Measurements from ENCODE around the gene TMEM185A. TPM values are rescaled to one million over a fixed set of nuclear protein-coding genes. Genes with fewer than 3 reads are reported as not detected.
"Not testable (repeated sequence)": the region's sequence is repeated elsewhere in the genome, so short reads cannot be mapped to it uniquely, and the experiment has no call there.

Gene TMEM185A
- total RNA-seq, 2 experiments from 2014 or later: 20.4 to 32.2 TPM

DNA sequence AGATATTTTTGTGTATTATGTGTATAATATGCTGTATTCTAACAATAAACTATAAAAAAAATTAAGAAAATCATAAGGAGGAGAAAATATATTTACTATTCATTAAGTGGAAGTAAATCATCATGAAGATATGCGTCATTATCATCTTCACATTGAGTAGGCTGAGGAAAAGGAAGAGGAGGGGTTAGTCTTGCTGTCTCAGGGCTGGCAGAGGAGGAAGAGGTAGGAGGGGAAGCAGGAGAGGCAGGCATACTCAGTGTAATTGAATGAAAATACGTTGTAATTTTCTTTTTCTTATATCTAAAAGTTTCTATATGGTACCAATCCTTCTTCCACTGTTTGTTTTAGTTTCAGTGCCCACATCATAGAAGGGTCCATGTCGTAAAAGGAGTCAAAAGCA, 9.8 kb upstream of the TMEM185A start:
- H3K4me1 Mint-ChIP-seq: no peaks in the 10 kb centered on the region
- no peak overlapping the region for H3K4me3 Mint-ChIP-seq
- no peak for ATAC-seq
- no peak overlapping the region for H3K27ac Mint-ChIP-seq
- H3K9me3 Mint-ChIP-seq (ENCODE audit: low read depth): no peaks in the 10 kb centered on the region
- peaks cover 9% of the 10 kb centered on the region for H3K27me3 Mint-ChIP-seq
- CTCF ChIA-PET: no interaction called here
- no peak for DNase-seq
- H3K36me3 Mint-ChIP-seq: no peaks in the 10 kb centered on the region

DNA sequence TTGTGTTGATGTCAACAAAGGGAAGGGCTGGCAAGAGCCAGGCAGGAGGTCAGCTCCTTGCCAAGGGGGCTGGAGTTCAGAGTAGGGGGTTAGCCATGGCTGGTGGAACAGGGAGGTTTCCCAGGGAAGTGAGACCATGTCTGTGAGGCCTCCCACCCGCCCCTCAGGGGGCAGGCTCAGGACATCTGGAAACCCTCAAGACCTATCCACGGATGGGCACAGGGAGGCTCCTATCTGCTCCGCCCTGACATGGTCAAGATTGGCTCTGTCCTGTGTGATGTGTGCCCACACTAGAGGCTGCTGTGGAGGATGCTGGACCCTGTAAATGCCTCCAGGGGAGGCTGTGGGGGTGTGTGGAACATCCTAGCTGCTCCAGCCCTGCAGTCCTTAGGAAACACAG, 8.0 kb upstream of the TMEM185A start:
- Mint-ChIP-seq H3K9me3 (ENCODE audit: low read depth) (no peaks in the 10 kb centered on the region), H3K4me3 (no peak overlapping the region), H3K27me3 (peaks cover 4% of the 10 kb centered on the region), H3K36me3 (no peaks in the 10 kb centered on the region), H3K27ac (no peak overlapping the region), H3K4me1 (no peaks in the 10 kb centered on the region)
- CTCF ChIA-PET: no interaction called here
- no peak for ATAC-seq
- DNase-seq: no peak

GRCh38 chrX:149638860-149639259, 7.3 kb upstream of the TMEM185A start:
- CTCF ChIA-PET: no interaction called here
- H3K27ac Mint-ChIP-seq: no peak overlapping the region
- no peaks in the 10 kb centered on the region for H3K36me3 Mint-ChIP-seq
- no peaks in the 10 kb centered on the region for H3K9me3 Mint-ChIP-seq (ENCODE audit: low read depth)
- H3K27me3 Mint-ChIP-seq: peaks cover 3% of the 10 kb centered on the region
- H3K4me1 Mint-ChIP-seq: no peaks in the 10 kb centered on the region
- no peak for ATAC-seq
- H3K4me3 Mint-ChIP-seq: no peak overlapping the region
- no peak for DNase-seq

DNA sequence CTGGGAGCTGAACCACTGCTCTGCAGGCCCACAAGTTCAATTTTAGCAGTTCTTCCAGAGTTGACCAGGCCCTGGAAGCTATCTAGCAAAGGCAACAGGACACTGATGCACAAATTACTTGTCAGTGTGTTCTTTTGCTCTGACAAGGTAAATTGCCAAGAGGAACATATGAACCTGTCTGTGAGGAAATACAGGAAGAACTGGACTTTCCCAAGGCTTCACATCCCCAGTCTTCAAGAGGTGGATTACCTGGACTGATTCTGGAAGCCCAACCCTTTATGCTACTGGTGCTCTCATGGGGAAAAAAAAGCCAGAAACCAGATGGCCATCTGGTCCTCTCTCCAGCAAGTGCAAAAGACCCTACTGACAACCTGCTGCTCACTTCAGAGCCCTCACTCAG, 1.9 kb upstream of the TMEM185A start:
- no peaks in the 10 kb centered on the region for H3K9me3 Mint-ChIP-seq (ENCODE audit: low read depth)
- H3K27ac Mint-ChIP-seq: no peak overlapping the region
- ATAC-seq: no peak
- peaks cover 2% of the 10 kb centered on the region for H3K36me3 Mint-ChIP-seq
- DNase-seq: no peak
- H3K27me3 Mint-ChIP-seq: no peaks in the 10 kb centered on the region
- H3K4me3 Mint-ChIP-seq: no peak overlapping the region
- CTCF ChIA-PET: no interaction called here
- peaks cover 26% of the 10 kb centered on the region for H3K4me1 Mint-ChIP-seq

DNA sequence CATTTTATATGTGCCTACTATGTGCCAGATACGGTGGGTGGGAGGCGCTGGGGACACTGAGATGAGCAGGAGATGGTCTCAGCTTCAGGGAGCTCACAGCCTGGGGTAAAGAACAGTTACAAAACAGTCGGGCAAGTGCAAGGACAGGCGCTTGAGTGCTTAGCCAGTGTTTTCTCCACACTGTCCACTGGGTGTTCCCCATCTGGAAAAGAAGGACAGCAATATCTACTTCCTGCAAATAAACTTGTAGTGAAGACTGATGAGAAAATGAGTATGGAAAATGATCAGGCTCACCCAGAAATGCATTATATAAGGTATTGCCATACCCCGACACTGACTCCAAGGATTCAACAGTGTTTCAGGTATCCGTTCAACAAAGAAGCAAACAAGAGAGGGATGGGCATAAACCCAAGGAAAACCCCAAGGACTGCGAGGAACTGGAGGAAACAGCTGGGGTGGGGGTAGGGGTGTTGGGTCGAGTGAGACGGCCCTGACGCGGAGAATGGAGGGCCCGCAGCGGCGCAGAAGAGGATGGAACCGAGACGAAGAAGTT, 835 bp downstream of the TMEM185A start:
- no peaks in the 10 kb centered on the region for H3K27me3 Mint-ChIP-seq
- H3K9me3 Mint-ChIP-seq (ENCODE audit: low read depth): no peaks in the 10 kb centered on the region
- H3K4me3 Mint-ChIP-seq: peak overlapping the region; percentile 90
- ATAC-seq (no peak), DNase-seq (no peak)
- CTCF ChIA-PET: no interaction called here
- H3K36me3 Mint-ChIP-seq: peaks cover 4% of the 10 kb centered on the region
- peak overlapping the region; percentile 81 for H3K27ac Mint-ChIP-seq
- H3K4me1 Mint-ChIP-seq: peaks cover 32% of the 10 kb centered on the region

DNA sequence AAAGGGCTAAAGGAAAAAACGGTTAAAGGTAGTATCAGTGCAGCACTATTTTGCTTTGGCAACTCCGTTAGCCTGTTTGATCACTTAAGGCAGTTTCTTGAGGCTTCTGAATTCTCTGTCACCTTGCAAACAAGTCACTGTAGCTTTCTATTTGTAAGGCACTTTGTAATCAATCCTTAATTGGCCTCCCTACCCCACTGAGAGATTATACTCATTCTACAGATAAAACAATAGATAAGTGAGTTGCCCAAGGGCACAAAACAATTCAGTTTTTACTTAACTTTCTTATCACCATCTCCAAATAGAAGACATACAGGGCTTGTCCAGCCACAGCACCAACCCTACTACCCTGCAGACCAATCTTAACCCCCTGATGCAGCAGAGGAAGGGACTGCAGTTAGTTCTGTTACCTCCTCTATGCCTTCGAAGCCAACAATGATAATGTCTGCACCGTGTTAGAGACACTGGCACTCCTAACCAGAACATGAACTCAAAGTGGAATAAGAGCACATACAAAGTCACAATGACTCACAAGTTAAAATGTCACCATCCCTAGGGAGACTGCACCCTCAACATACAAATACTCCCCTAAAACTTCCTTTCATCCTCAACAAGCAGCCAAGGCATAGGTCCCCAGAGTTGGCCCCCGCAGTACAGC, 1.7 kb downstream of the TMEM185A start:
- Mint-ChIP-seq H3K36me3 (peaks cover 4% of the 10 kb centered on the region), H3K9me3 (ENCODE audit: low read depth) (no peaks in the 10 kb centered on the region), H3K4me3 (peak overlapping the region; percentile 90), H3K27me3 (no peaks in the 10 kb centered on the region), H3K27ac (no peak overlapping the region), H3K4me1 (peaks cover 32% of the 10 kb centered on the region)
- CTCF ChIA-PET: no interaction called here
- DNase-seq (no peak), ATAC-seq (no peak)

GRCh38 chrX:149628768-149629167, 2.8 kb downstream of the TMEM185A start:
- H3K4me3 Mint-ChIP-seq: no peak overlapping the region
- H3K36me3 Mint-ChIP-seq: peaks cover 4% of the 10 kb centered on the region
- ATAC-seq: no peak
- no peaks in the 10 kb centered on the region for H3K27me3 Mint-ChIP-seq
- CTCF ChIA-PET: no interaction called here
- peaks cover 32% of the 10 kb centered on the region for H3K4me1 Mint-ChIP-seq
- no peak for DNase-seq
- H3K9me3 Mint-ChIP-seq (ENCODE audit: low read depth): no peaks in the 10 kb centered on the region
- no peak overlapping the region for H3K27ac Mint-ChIP-seq

- CTCF ChIA-PET: interaction anchor here (1.2 kb wide), 1 partner anchor 60 kb away, joined by 3 read pairs; no protein-coding TSS in a partner anchor
- Mint-ChIP-seq H3K27ac (no peak overlapping the region), H3K9me3 (ENCODE audit: low read depth) (no peaks in the 10 kb centered on the region), H3K4me1 (peaks cover 32% of the 10 kb centered on the region), H3K27me3 (no peaks in the 10 kb centered on the region), H3K4me3 (no peak overlapping the region), H3K36me3 (peaks cover 4% of the 10 kb centered on the region)
- no peak for DNase-seq
- ATAC-seq: no peak
Measured at GRCh38 chrX:149628280-149628679, 3.3 kb downstream of the TMEM185A start.

- CTCF ChIA-PET, H3K27me3 Mint-ChIP-seq: not testable (repeated sequence)
Measured at GRCh38 chrX:149626829-149627228, 4.8 kb downstream of the TMEM185A start.

DNA sequence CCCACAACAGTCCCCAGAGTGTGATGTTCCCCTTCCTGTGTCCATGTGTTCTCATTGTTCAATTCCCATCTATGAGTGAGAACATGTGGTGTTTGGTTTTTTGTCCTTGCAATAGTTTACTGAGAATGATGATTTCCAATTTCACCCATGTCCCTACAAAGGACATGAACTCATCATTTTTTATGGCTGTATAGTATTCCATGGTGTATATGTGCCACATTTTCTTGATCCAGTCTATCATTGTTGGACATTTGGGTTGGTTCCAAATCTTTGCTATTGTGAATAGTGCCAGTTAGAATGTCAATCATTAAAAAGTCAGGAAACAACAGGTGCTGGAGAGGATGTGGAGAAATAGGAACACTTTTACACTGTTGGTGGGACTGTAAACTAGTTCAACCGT, 11.9 kb downstream of the TMEM185A start:
- H3K36me3 Mint-ChIP-seq: not testable (repeated sequence)

More at GRCh38 chrX:149626829-149627228, 4.8 kb downstream of the TMEM185A start:
- peaks cover 25% of the 10 kb centered on the region for H3K4me1 Mint-ChIP-seq
- not testable (repeated sequence) for H3K4me3 Mint-ChIP-seq; H3K27ac Mint-ChIP-seq; H3K9me3 Mint-ChIP-seq (ENCODE audit: low read depth); ATAC-seq; H3K36me3 Mint-ChIP-seq; DNase-seq

GRCh38 chrX:149618871-149619270, 12.7 kb downstream of the TMEM185A start:
- DNase-seq (no peak), ATAC-seq (no peak)
- no peak overlapping the region for H3K4me3 Mint-ChIP-seq
- no peaks in the 10 kb centered on the region for H3K4me1 Mint-ChIP-seq
- no peaks in the 10 kb centered on the region for H3K27me3 Mint-ChIP-seq
- no peak overlapping the region for H3K27ac Mint-ChIP-seq
- H3K36me3 Mint-ChIP-seq: peaks cover 4% of the 10 kb centered on the region
- H3K9me3 Mint-ChIP-seq (ENCODE audit: low read depth): no peaks in the 10 kb centered on the region
- CTCF ChIA-PET: no interaction called here

More for the DNA sequence above, 11.9 kb downstream of the TMEM185A start:
- H3K27me3 Mint-ChIP-seq; ATAC-seq; H3K4me1 Mint-ChIP-seq; DNase-seq; H3K27ac Mint-ChIP-seq; H3K9me3 Mint-ChIP-seq (ENCODE audit: low read depth); CTCF ChIA-PET; H3K4me3 Mint-ChIP-seq: not testable (repeated sequence)

DNA sequence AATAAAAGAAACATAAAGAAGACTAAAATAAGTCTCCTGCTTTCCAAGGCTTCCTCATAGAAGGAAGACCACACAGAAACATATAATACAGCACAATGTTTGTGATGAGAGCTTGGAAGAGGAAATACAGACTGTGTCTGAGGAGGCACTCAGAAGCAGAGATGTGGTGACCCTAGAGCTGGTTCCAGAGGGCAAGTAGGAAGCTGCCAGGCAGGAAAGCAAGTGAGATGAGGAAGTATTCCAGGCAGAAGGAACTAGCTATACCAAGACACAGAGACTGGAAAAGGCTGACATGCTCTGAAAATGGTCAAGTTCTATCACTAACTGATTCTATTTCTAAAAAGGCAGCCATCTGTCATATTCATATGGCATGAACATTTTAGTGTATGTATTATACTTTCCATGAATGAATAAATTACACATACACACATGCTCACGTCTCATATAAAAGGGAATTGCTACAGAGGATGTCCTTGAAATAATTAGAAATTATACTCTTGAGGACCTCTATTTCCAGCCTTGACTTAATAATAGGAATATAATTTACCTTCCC, 19.9 kb downstream of the TMEM185A start:
- Mint-ChIP-seq H3K4me3 (no peak overlapping the region), H3K27me3 (no peaks in the 10 kb centered on the region), H3K36me3 (peaks cover 3% of the 10 kb centered on the region), H3K27ac (no peak overlapping the region), H3K4me1 (peaks cover 2% of the 10 kb centered on the region), H3K9me3 (ENCODE audit: low read depth) (no peaks in the 10 kb centered on the region)
- DNase-seq (no peak), ATAC-seq (no peak)
- CTCF ChIA-PET: no interaction called here

DNA sequence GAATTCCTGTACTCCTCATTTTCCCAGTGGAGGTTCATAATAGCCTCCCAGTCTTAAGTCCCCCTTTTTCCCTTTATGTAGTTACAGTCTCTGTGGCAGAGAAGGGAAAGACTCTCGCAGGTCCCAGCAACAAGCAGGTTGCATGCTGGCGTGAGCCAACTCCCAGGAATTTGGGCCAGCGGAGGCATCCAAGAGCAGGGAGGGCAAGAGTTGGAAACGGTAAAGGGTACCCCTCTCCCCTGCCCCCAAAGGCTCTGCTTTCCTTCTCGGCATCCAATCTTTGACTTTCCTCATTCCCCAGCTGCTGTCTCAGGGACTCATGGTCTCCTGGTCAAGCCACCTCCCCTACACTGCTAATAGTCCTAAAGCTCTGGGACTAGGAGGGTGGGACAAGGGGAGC, 21.1 kb downstream of the TMEM185A start:
- DNase-seq (no peak), ATAC-seq (no peak)
- no peak overlapping the region for H3K4me3 Mint-ChIP-seq
- peaks cover 5% of the 10 kb centered on the region for H3K4me1 Mint-ChIP-seq
- CTCF ChIA-PET: no interaction called here
- H3K9me3 Mint-ChIP-seq (ENCODE audit: low read depth): no peaks in the 10 kb centered on the region
- no peaks in the 10 kb centered on the region for H3K27me3 Mint-ChIP-seq
- no peak overlapping the region for H3K27ac Mint-ChIP-seq
- peaks cover 6% of the 10 kb centered on the region for H3K36me3 Mint-ChIP-seq

- Mint-ChIP-seq H3K9me3 (ENCODE audit: low read depth) (no peaks in the 10 kb centered on the region), H3K4me1 (peaks cover 5% of the 10 kb centered on the region), H3K4me3 (no peak overlapping the region), H3K36me3 (peaks cover 8% of the 10 kb centered on the region), H3K27me3 (no peaks in the 10 kb centered on the region), H3K27ac (no peak overlapping the region)
- ATAC-seq: no peak
- DNase-seq: no peak
- CTCF ChIA-PET: no interaction called here
Measured at GRCh38 chrX:149607699-149608098, 23.9 kb downstream of the TMEM185A start.

Measured in activated CD8-positive, alpha-beta memory T cell treated with anti-CD3 and anti-CD28 coated beads, Interleukin-2, amount 10 ng/mL, durations not matched to agents 7 days and 5 days (primary cell).